BLaER1 (cell line): ENCODE data around the gene RPL41.

Experiments
- H3K27ac ChIP-seq: shearing (Covaris generic); formaldehyde crosslinking; 2 replicates; pipeline ENCODE4 v1.8.1; 2022
- H3K27me3 ChIP-seq: shearing (Covaris generic); formaldehyde crosslinking; 2 replicates; pipeline ENCODE4 v1.8.1; 2022
- H3K36me3 ChIP-seq: shearing (Covaris generic); formaldehyde crosslinking; 2 replicates; pipeline ENCODE4 v1.8.1; 2022
- H3K4me1 ChIP-seq: shearing (Covaris generic); formaldehyde crosslinking; 2 replicates; pipeline ENCODE4 v1.8.1; 2022
- H3K4me2 ChIP-seq: shearing (Covaris generic); formaldehyde crosslinking; 2 replicates; pipeline ENCODE4 v1.8.1; 2022
- H3K4me3 ChIP-seq: shearing (Covaris generic); formaldehyde crosslinking; 2 replicates; pipeline ENCODE4 v1.8.1; 2022
- H3K9ac ChIP-seq: shearing (Covaris generic); formaldehyde crosslinking; 2 replicates; pipeline ENCODE4 v1.8.1; 2022
- H3K9me3 ChIP-seq: shearing (Covaris generic); formaldehyde crosslinking; 2 replicates; pipeline ENCODE4 v1.8.1; 2022
- H4K20me1 ChIP-seq: shearing (Covaris generic); formaldehyde crosslinking; 2 replicates; pipeline ENCODE4 v1.8.1; 2022
- Cebpa-rat ChIP-seq: shearing (Covaris generic); IDR thresholded peaks from 2 replicates; pipeline ENCODE4 v1.8.1; 2022

The RPL41 gene

DNA sequence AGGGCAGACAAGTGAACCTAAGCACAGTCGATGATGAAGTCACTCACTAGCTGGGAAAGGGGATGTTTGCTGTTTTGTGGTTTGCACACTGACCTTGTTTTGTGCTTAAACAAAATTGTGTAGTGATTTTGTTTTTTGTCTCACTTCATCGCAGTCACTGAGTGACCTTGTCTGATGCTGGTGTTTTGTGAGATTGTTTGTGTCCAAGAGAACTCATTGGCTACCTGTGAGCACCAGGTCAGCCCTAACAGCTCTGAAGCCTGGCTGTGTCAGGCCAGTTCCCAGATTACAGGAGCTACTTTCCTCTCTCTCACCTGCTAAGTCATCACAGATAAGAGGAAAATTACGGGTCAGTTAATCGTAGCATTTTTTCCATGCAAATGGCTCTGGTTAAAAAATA is 7.7 kb downstream of the RPL41 start:
- H3K4me3 ChIP-seq, result no peak overlapping the region
- H3K4me2 ChIP-seq, result no peak overlapping the region
- no peaks in the 10 kb centered on the region for H4K20me1 ChIP-seq
- H3K9me3 ChIP-seq, result no peaks in the 10 kb centered on the region
- peak overlapping the region; percentile 26; the same call in 1 of the 2 replicates for H3K9ac ChIP-seq
- no peak for TF ChIP-seq Cebpa-rat
- no peak overlapping the region for H3K27ac ChIP-seq
- no peaks in the 10 kb centered on the region for H3K27me3 ChIP-seq
- H3K4me1 ChIP-seq, result peaks cover 42% of the 10 kb centered on the region
- peaks cover 26% of the 10 kb centered on the region for H3K36me3 ChIP-seq

DNA sequence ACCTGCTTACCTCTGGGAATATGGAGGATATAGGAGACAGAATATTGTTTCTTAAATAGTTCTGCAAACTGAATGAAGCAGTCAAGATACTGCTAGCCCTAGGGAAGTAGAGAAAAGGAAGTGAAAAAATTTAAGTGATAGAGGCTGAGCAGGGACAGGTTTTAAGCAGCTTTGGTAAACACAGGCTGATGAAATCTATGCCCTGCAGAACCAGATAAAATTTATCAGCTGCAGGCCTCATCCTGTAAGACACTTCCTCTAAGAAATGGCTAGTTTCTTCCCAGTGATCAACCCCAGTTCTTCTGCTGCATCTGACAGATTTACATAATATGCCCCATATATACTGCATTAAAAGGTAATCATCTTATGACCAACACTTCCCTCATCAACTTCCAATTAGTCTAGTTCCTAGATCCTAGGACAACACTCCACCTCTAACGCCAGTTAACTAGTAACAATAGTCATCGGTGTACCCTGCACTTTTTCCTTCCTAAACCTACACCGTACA is 10.4 kb downstream of the RPL41 start:
- peak overlapping the region; percentile 90 for H3K4me2 ChIP-seq
- H3K9ac ChIP-seq, result peak overlapping the region; percentile 72
- H3K9me3 ChIP-seq, result no peaks in the 10 kb centered on the region
- TF ChIP-seq Cebpa-rat, result no peak
- H3K27ac ChIP-seq, result peak overlapping the region; percentile 64
- peaks cover 25% of the 10 kb centered on the region for H3K36me3 ChIP-seq
- H3K27me3 ChIP-seq, result no peaks in the 10 kb centered on the region
- H3K4me3 ChIP-seq, result peak overlapping the region; percentile 88; the same call in 1 of the 2 replicates
- no peaks in the 10 kb centered on the region; the same call in 1 of the 2 replicates for H4K20me1 ChIP-seq
- peaks cover 54% of the 10 kb centered on the region for H3K4me1 ChIP-seq

DNA sequence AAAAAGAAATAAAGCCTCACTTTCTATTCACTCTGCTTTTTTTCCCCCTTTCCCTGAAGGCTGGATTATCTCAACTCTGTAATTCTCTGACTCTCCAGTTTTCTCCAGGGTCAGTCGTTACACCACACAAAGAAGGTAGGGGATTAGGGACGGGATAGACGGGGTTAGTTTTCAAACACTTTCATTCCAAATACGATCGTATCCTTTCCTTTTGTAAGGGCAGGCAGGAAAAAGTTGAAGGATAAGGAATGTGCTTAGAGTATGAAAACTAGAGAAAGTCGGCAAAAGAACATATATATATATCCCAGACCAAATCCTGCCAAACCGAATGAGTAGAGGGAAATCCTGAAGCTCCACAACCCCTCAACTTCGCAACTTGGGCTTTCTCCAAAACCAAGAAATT is 11.1 kb downstream of the RPL41 start:
- TF ChIP-seq Cebpa-rat, result no peak
- peak overlapping the region; percentile 88 for H3K4me3 ChIP-seq
- no peaks in the 10 kb centered on the region for H3K9me3 ChIP-seq
- no peaks in the 10 kb centered on the region; the same call in 1 of the 2 replicates for H4K20me1 ChIP-seq
- peaks cover 59% of the 10 kb centered on the region for H3K4me1 ChIP-seq
- H3K27me3 ChIP-seq, result no peaks in the 10 kb centered on the region
- H3K4me2 ChIP-seq, result peak overlapping the region; percentile 90
- H3K36me3 ChIP-seq, result peaks cover 28% of the 10 kb centered on the region
- H3K9ac ChIP-seq, result peak overlapping the region; percentile 72
- H3K27ac ChIP-seq, result peak overlapping the region; percentile 64

DNA sequence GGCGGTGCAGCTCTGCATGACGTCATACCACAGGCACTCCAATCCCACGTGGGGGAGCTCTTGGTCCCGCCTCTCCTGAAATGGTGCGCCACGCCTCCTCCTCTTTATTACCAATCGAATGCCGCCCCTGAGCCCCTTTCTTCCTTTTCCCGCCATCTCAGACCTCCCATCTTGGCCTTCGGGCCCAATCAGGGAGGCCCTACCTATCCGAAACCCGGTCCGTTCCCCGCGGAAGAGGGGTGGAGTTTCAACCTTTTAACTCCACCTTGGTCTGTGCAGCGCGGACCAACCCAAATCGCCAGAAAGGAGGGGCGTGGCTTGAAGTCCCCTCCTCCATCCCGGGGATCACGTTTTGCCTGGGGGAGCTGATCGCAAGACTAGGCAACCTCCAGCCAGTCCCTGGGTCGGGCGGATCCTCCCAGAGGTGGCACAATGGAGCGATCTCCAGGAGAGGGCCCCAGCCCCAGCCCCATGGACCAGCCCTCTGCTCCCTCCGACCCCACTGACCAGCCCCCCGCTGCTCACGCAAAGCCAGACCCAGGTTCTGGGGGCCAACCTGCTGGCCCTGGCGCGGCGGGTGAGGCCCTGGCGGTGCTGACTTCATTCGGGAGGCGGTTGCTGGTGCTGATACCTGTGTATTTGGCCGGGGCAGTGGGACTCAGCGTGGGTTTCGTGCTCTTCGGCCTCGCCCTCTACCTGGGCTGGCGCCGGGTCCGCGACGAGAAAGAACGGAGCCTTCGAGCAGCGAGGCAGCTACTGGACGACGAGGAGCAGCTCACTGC is 11.6 kb downstream of the RPL41 start, which contains the start of gene ESYT1:
Gene ESYT1 (plus strand): TSS at position 380 of the 782 bp plus-strand sequence. CDS start 53 bp downstream, at position 433.
- Histone ChIP-seq H3K4me1 (peaks cover 59% of the 10 kb centered on the region), H3K9ac (peak within 1 kb of the TSS; percentile 88), H3K27me3 (no peaks in the 10 kb centered on the region), H4K20me1 (no peaks in the 10 kb centered on the region; the same call in 1 of the 2 replicates), H3K27ac (peak within 1 kb of the TSS; percentile 85), H3K4me2 (peak within 1 kb of the TSS; percentile 98), H3K4me3 (peak within 1 kb of the TSS; percentile 88), H3K9me3 (no peaks in the 10 kb centered on the region), H3K36me3 (peaks cover 33% of the 10 kb centered on the region)
- TF ChIP-seq Cebpa-rat, result no peak

DNA sequence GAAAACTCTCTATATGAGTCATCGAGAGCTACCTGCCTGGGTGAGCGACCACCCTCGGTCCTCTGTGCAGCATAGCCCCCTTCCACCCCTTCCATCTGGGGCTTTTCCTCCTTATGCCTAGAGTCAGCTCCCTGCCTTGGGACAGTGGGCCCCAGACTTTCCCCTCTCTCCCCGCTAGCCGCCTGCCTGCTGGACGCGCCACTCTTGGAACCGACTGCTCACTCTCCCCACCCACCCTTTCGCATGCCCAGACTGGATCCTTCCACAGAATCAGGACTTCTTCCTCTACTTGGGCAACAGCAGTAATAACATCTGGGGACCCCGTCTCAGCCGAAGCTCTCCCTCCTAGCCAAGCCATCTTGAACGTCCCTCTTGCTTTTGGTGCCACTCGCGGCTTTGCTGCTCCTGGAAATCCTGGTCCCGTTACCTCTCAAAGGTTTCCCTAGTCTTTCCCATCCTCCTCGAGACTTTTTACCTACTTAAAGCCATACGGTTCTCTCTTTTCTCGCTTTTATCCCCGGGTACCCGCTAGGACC is 12.3 kb downstream of the RPL41 start:
- no peaks in the 10 kb centered on the region for H3K27me3 ChIP-seq
- TF ChIP-seq Cebpa-rat, result no peak
- no peaks in the 10 kb centered on the region; the same call in 1 of the 2 replicates for H4K20me1 ChIP-seq
- peak overlapping the region; percentile 88 for H3K9ac ChIP-seq
- H3K4me3 ChIP-seq, result peak overlapping the region; percentile 88
- H3K4me2 ChIP-seq, result peak overlapping the region; percentile 98
- peaks cover 59% of the 10 kb centered on the region for H3K4me1 ChIP-seq
- H3K27ac ChIP-seq, result peak overlapping the region; percentile 85
- no peaks in the 10 kb centered on the region for H3K9me3 ChIP-seq
- H3K36me3 ChIP-seq, result peaks cover 40% of the 10 kb centered on the region

DNA sequence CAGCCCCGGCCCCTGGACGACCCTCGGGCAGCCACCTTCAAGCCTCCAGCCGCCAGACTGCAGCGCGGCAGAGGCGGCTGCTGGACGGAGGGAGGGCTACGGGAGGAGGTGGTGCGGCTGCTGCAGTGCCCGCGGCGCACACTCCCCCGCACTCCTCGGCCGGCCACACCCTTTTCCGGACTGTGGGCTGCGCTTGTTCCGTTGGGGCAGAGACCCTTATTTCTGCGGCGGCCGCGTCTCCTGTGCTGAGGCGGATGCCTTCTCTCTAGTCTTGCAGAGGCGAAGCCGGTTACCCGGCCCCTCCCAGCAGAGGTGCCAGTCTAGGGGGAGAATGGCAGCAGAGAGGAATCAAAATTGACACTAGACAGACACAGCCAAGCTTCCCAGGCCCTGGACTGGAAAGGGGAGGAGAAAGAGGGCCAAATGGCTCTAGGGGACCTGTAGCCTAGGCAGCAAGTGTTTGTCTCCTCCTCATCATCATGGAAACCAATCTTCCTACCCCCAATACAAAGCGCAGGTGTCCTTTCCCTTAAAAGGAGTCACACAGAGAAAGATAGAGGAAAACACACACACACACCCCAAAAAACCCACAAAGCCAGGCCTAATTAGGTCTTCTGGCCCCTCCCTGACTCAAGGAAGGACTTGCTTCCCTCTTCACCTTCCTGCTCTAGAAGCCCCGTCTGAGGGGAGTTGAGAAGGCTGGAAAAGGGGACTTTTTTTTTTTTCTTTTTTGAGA is 12.9 kb downstream of the RPL41 start:
- no peaks in the 10 kb centered on the region for H3K9me3 ChIP-seq
- peak overlapping the region; percentile 85 for H3K27ac ChIP-seq
- H3K4me3 ChIP-seq, result peak overlapping the region; percentile 88
- H4K20me1 ChIP-seq, result no peaks in the 10 kb centered on the region; the same call in 1 of the 2 replicates
- no peaks in the 10 kb centered on the region for H3K27me3 ChIP-seq
- H3K4me1 ChIP-seq, result peaks cover 59% of the 10 kb centered on the region
- peak overlapping the region; percentile 98 for H3K4me2 ChIP-seq
- peaks cover 46% of the 10 kb centered on the region for H3K36me3 ChIP-seq
- no peak for TF ChIP-seq Cebpa-rat
- H3K9ac ChIP-seq, result peak overlapping the region; percentile 88

DNA sequence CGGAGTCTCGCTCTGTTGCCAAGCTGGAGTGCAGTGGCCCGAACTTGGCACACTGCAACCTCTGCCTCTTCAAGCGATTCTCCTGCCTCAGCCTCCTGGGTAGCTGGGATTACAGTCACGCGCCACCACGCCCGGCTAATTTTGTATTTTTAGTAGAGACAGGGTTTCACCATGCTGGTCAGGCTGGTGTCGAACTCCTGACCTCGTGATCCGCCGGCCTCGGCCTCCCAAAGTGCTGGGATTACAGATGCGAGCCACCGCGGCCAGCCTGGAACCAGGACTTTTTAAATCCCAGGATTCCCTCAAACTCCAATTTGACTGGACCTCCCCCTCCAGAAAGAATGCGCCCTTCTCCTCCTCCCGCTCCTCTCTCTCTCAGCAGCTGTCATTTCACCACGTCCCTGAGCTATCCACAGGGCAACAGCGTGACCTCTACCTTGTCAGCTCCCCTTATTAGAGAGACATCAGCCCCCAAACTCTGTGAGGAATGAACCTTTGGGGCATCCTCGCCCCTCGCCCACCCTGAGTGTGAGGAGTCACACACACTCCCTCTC is 13.6 kb downstream of the RPL41 start:
- TF ChIP-seq Cebpa-rat, result no peak
- Histone ChIP-seq H3K27ac (peak overlapping the region; percentile 85), H3K27me3 (no peaks in the 10 kb centered on the region), H3K4me3 (peak overlapping the region; percentile 88), H3K4me2 (peak overlapping the region; percentile 98), H3K9ac (peak overlapping the region; percentile 88), H4K20me1 (no peaks in the 10 kb centered on the region; the same call in 1 of the 2 replicates), H3K4me1 (peaks cover 56% of the 10 kb centered on the region), H3K36me3 (peaks cover 53% of the 10 kb centered on the region), H3K9me3 (no peaks in the 10 kb centered on the region)

DNA sequence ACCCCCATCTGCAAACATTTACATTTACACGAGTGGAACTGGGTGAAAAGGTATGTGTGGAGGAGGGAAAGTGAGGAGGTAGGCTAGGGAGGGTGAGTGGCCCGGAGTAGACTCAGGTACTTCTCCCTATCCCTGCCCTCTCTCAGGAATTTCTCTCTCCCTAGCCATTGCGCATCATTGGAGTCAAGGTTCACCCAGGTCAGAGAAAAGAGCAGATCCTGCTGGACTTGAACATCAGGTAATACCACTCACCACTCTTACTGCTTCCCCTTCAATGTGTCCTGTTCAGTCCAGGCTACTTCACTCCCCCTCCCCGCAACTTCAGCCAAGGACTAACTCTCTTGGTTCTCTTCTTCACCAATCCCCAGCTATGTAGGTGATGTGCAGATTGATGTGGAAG is 14.4 kb downstream of the RPL41 start:
- H3K27me3 ChIP-seq, result no peaks in the 10 kb centered on the region
- no peaks in the 10 kb centered on the region for H3K9me3 ChIP-seq
- H3K4me1 ChIP-seq, result peaks cover 47% of the 10 kb centered on the region
- peak overlapping the region; percentile 88 for H3K9ac ChIP-seq
- H3K4me3 ChIP-seq, result no peak overlapping the region
- H3K36me3 ChIP-seq, result peaks cover 58% of the 10 kb centered on the region
- H3K4me2 ChIP-seq, result peak overlapping the region; percentile 98
- H4K20me1 ChIP-seq, result no peaks in the 10 kb centered on the region; the same call in 1 of the 2 replicates
- no peak for TF ChIP-seq Cebpa-rat
- peak overlapping the region; percentile 85; the same call in 1 of the 2 replicates for H3K27ac ChIP-seq

DNA sequence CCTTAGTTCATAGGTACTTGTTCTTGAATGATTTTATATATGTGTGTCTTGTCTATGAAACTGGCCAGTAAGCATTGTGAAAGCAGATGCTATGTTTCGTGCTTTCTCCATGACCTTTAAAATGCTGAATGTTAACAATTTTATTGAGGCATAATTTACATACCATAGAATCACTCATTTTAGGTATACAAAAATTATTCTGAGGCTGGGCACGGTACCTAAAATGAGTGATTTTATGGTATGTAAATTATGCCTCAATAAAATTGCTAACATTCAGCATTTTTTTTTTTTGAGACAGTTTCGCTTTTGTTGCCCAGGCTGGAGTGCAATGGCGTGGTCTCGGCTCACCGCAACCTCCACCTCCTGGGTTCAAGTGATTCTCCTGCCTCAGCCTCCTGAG is 18.5 kb downstream of the RPL41 start:
- no peak overlapping the region for H3K4me3 ChIP-seq
- no peaks in the 10 kb centered on the region for H3K9me3 ChIP-seq
- peaks cover 98% of the 10 kb centered on the region for H3K36me3 ChIP-seq
- H3K9ac ChIP-seq, result no peak overlapping the region
- H4K20me1 ChIP-seq, result no peaks in the 10 kb centered on the region; the same call in 1 of the 2 replicates
- H3K27ac ChIP-seq, result no peak overlapping the region
- TF ChIP-seq Cebpa-rat, result no peak
- no peaks in the 10 kb centered on the region for H3K27me3 ChIP-seq
- H3K4me2 ChIP-seq, result no peak overlapping the region
- peaks cover 24% of the 10 kb centered on the region for H3K4me1 ChIP-seq
